Motor neuron (in vitro differentiated cells): Measurements from ENCODE around the gene TMEM191B. TPM values are rescaled to one million over a fixed set of nuclear protein-coding genes. Genes with fewer than 3 reads are reported as not detected.
"Not testable (repeated sequence)": the region's sequence is repeated elsewhere in the genome, so short reads cannot be mapped to it uniquely, and the experiment has no call there.

Source experiments
- ATAC-seq, 8 experiments: fragments of 200-7000 bp; cut with Tn5 transposase; replicated peaks in 6 of 8; 2 replicates each; pipeline ENCODE4 v1.8.0; 2021; ENCODE audit warnings: mild to moderate bottlenecking in 8 of 8, moderate library complexity in 8 of 8
- H3K27ac ChIP-seq, 2 donors: fragments of 250-450 bp; sonication (Bioruptor Pico); 2 replicates each; pipeline ENCODE4 v1.9.0; 2021; ENCODE audit warnings: antibody characterized with exemption in 2 of 2, mild to moderate bottlenecking in 2 of 2, moderate library complexity in 1 of 2
- H3K4me1 ChIP-seq, 2 donors: fragments of 250-450 bp; sonication (Bioruptor Pico); replicated peaks in 1 of 2; 2 replicates each; pipeline ENCODE4 v1.6.1; 2021; ENCODE audit warnings: antibody characterized with exemption in 2 of 2, mild to moderate bottlenecking in 2 of 2, moderate library complexity in 1 of 2
- H3K4me3 ChIP-seq, 5 donors: fragments of 250-450 bp; sonication (Bioruptor Pico); 2 replicates each; pipeline ENCODE4 v1.9.0; 2021; ENCODE audit warnings: antibody characterized with exemption in 5 of 5, mild to moderate bottlenecking in 5 of 5, moderate library complexity in 4 of 5
- WGBS, 10 experiments: fragments of 450-650 bp; shearing (Covaris generic); methylation state at CpG; one replicate each; pipeline ENCODE4 v1.0.0; 2022; 5-methylcytosine and 5-hydroxymethylcytosine counted together
- in situ Hi-C, 9 experiments: fragments of 400-800 bp; cut with MboI; loops; one replicate each; pipeline ENCODE4 v1.15.0; 2021; ENCODE audit warnings: low sequenced_read_pairs in 9 of 9, low pct_unique_long_range_greater_than_20kb in 2 of 9; ENCODE audit not compliant: unreplicated experiment in 9 of 9
- total RNA-seq, 8 experiments: library from RNA; unstranded; fragments of 300-600 nt; gene quantifications; 2 replicates each; pipeline versions ENCODE4 v1.2.3 to v1.2.4, GENCODE V29; 2022

TMEM191B gene
- total RNA-seq, 8 experiments from 2014 or later = 0.67 to 12.4 (median 6.3) TPM; not detected in 1

GRCh38 chr22:18543400-18543799 lies 15.8 kb downstream of the TMEM191B start:
- H3K4me1 ChIP-seq, in situ Hi-C loops, H3K27ac ChIP-seq, H3K4me3 ChIP-seq: not testable (repeated sequence)
- peak in 1 of 8 experiments; percentile 6 for ATAC-seq
- WGBS, 10 experiments = no CpG with 5 or more reads among the region's 11 CpGs

- H3K27ac ChIP-seq, H3K4me1 ChIP-seq, H3K4me3 ChIP-seq, in situ Hi-C loops: not testable (repeated sequence)
- no CpG with 5 or more reads among the region's 13 CpGs for WGBS, 10 experiments
- peak in 3 of 8 experiments; percentile 52 to 82 (median 64) for ATAC-seq
These were observed 17.0 kb downstream of the TMEM191B start for GRCh38 chr22:18544615-18545014.

GRCh38 chr22:18549458-18550179 lies 22.0 kb downstream of the TMEM191B start:
- H3K27ac ChIP-seq, H3K4me3 ChIP-seq, in situ Hi-C loops, H3K4me1 ChIP-seq: not testable (repeated sequence)
- ATAC-seq = peak in 3 of 8 experiments; percentile 6 to 11 (median 9)
- no CpG with 5 or more reads among the region's 13 CpGs for WGBS, 10 experiments

- H3K4me1 ChIP-seq, ATAC-seq, H3K27ac ChIP-seq, in situ Hi-C loops, H3K4me3 ChIP-seq: not testable (repeated sequence)
- WGBS, 10 experiments = no CpG with 5 or more reads among the region's 7 CpGs
These were observed 23.4 kb downstream of the TMEM191B start for GRCh38 chr22:18551046-18551445.

GRCh38 chr22:18552839-18553597 lies 25.4 kb downstream of the TMEM191B start:
- in situ Hi-C loops, H3K4me3 ChIP-seq, H3K4me1 ChIP-seq: not testable (repeated sequence)
- peak; percentile 82 to 98 (median 94) for ATAC-seq
- WGBS, 10 experiments = no CpG with 5 or more reads among the region's 19 CpGs
- H3K27ac ChIP-seq = peak overlapping the region in 1 of 2 donors; percentile 80

- peak in 7 of 8 experiments; percentile 1 to 43 (median 26) for ATAC-seq
- in situ Hi-C loops, H3K27ac ChIP-seq, H3K4me3 ChIP-seq, H3K4me1 ChIP-seq: not testable (repeated sequence)
- no CpG with 5 or more reads among the region's 22 CpGs for WGBS, 10 experiments
These were observed 27.0 kb downstream of the TMEM191B start for GRCh38 chr22:18554280-18555256.

- H3K4me1 ChIP-seq, in situ Hi-C loops, H3K27ac ChIP-seq, H3K4me3 ChIP-seq: not testable (repeated sequence)
- peak; percentile 34 to 92 (median 72) for ATAC-seq
- WGBS, 10 experiments = no CpG with 5 or more reads among the region's 4 CpGs
These were observed 30.9 kb downstream of the TMEM191B start for GRCh38 chr22:18558516-18558915.

GRCh38 chr22:18558939-18559338 lies 31.3 kb downstream of the TMEM191B start:
- H3K27ac ChIP-seq, in situ Hi-C loops, H3K4me1 ChIP-seq, H3K4me3 ChIP-seq: not testable (repeated sequence)
- peak in 3 of 8 experiments; percentile 11 to 53 (median 34) for ATAC-seq
- WGBS, 10 experiments = no CpG with 5 or more reads among the region's 6 CpGs

- H3K4me1 ChIP-seq, ATAC-seq, H3K4me3 ChIP-seq, H3K27ac ChIP-seq, in situ Hi-C loops: not testable (repeated sequence)
- WGBS, 10 experiments = no CpG with 5 or more reads among the region's 16 CpGs
These were observed 32.7 kb downstream of the TMEM191B start for GRCh38 chr22:18560099-18560974.

GRCh38 chr22:18570509-18571246 lies 43.1 kb downstream of the TMEM191B start:
- in situ Hi-C loops, H3K4me3 ChIP-seq, H3K27ac ChIP-seq, H3K4me1 ChIP-seq: not testable (repeated sequence)
- no CpG with 5 or more reads among the region's 16 CpGs for WGBS, 10 experiments
- peak in 3 of 8 experiments; percentile 27 to 47 (median 33) for ATAC-seq

GRCh38 chr22:18573483-18574164 lies 46.0 kb downstream of the TMEM191B start:
- in situ Hi-C loops, ATAC-seq, H3K4me3 ChIP-seq, H3K27ac ChIP-seq, H3K4me1 ChIP-seq: not testable (repeated sequence)
- no CpG with 5 or more reads among the region's 10 CpGs for WGBS, 10 experiments
